Ammon's horn (tissue), 1 donor: ENCODE measurements around the gene LGI2.

Source experiments
- DNase-seq: peaks from one replicate; pipeline ENCODE4 v3.0.0-alpha.2; 2016; ENCODE audit warnings: low spot score

LGI2 gene

GRCh38 chr4:24966076-24966475 is 64.7 kb downstream of the LGI2 start:
- no peak for DNase-seq

DNA sequence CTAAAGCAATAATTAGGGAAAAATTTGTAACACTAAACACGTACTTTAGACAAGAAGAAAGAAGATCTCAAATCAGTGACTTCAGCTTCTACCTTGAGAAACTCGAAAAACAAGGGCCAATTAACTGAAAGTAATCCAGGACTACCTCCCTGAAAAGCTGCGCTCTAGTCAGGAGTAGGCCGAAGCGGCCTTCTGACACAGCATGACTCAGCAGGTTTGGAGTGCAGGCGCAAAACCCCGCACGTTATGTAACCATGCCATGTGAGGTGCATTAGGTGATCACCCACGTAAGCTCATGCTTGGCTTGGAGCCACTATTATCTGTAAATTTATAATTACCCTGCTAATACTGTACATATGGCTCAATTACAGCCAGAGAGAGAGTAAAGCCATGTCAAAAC is 65.1 kb downstream of the LGI2 start:
- no peak for DNase-seq

- DNase-seq, result no peak
These were observed 67.5 kb downstream of the LGI2 start for GRCh38 chr4:24963277-24963676.

GRCh38 chr4:24957886-24958285 is 72.9 kb downstream of the LGI2 start:
- DNase-seq, result no peak

DNA sequence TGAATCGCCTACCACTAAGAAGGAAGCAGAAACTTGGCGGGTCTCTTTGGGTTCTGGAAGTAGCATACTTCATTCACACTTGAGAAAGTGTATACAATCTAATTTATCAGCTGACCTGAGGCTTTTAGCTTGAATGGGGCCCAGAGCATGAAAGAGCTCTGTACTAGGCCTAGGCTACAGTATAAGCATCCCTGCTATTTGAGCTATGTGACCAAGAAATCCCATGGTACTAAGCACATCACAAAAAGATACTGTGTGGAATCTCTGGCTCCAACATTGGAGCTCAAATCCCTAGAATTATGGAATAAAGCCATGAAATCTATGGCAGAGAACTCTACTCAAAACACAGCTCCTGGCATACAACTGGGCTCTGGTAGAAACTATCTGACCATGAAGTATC is 74.0 kb downstream of the LGI2 start:
- DNase-seq, result no peak

- no peak for DNase-seq
These were observed 74.7 kb downstream of the LGI2 start for GRCh38 chr4:24956091-24956490.

- DNase-seq, result no peak
These were observed 78.1 kb downstream of the LGI2 start for GRCh38 chr4:24952667-24953066.

- no peak for DNase-seq
These were observed 80.8 kb downstream of the LGI2 start for GRCh38 chr4:24949970-24950369.
